GM23338 (cell line): ENCODE measurements around the gene RHOA.

Experiments
- CREB1 ChIP-seq: fragments of 250-450 bp; sonication (Bioruptor Pico); IDR thresholded peaks from 2 replicates; pipeline ENCODE4 v1.5.0; 2020; ENCODE audit warnings: low read depth, mild to moderate bottlenecking, moderate library complexity
- EZH2 ChIP-seq: fragments of 200-600 bp; sonication (generic); IDR thresholded peaks from one replicate; pipeline ENCODE4 v1.8.0; 2017; ENCODE audit warnings: antibody characterized with exemption, mild to moderate bottlenecking, low read depth; ENCODE audit not compliant: unreplicated experiment
- EZH2phosphoT487 ChIP-seq: fragments of 200-600 bp; sonication (generic); IDR thresholded peaks from one replicate; pipeline ENCODE4 v1.8.1; 2018; ENCODE audit warnings: antibody characterized with exemption; ENCODE audit not compliant: unreplicated experiment
- NANOG ChIP-seq: IDR thresholded peaks from 2 replicates; pipeline ENCODE4 v1.6.1; 2016; ENCODE audit warnings: antibody characterized with exemption, borderline replicate concordance
- POLR2AphosphoS5 ChIP-seq: IDR thresholded peaks from 2 replicates; pipeline ENCODE4 v1.6.1; 2016; ENCODE audit warnings: antibody characterized with exemption, low read depth
- STAT1 ChIP-seq: IDR thresholded peaks from one replicate; pipeline ENCODE4 v1.6.1; 2016; ENCODE audit warnings: antibody characterized with exemption; ENCODE audit not compliant: unreplicated experiment
- ZNF114 ChIP-seq: fragments of 250-450 bp; sonication (Bioruptor Pico); IDR thresholded peaks from 2 replicates; pipeline ENCODE4 v1.5.0; 2020; ENCODE audit warnings: mild to moderate bottlenecking, moderate library complexity
- ZNF331 ChIP-seq: fragments of 250-450 bp; sonication (Bioruptor Pico); IDR thresholded peaks from 2 replicates; pipeline ENCODE4 v1.5.0; 2020; ENCODE audit warnings: low read depth, mild to moderate bottlenecking, moderate library complexity
- TF ChIP-seq, protein P1 (sequence below), 2 experiments: fragments of 200-600 bp in 1 of 2; sonication (generic) in 1 of 2; conservative IDR thresholded peaks; 2 replicates each; pipeline versions ENCODE4 v1.5.1 to v1.6.1; 2016 to 2017; ENCODE audit warnings: antibody characterized with exemption in 2 of 2, low read depth in 2 of 2, mild to moderate bottlenecking in 2 of 2, moderate library complexity in 1 of 2
- TF ChIP-seq, protein P2 (sequence below): IDR thresholded peaks from one replicate; pipeline ENCODE4 v1.6.1; 2018; ENCODE audit warnings: antibody characterized with exemption; ENCODE audit not compliant: unreplicated experiment
- TF ChIP-seq, protein P3 (sequence below): IDR thresholded peaks from 2 replicates; pipeline ENCODE4 v1.6.1; 2016; ENCODE audit warnings: antibody characterized with exemption

DNA sequence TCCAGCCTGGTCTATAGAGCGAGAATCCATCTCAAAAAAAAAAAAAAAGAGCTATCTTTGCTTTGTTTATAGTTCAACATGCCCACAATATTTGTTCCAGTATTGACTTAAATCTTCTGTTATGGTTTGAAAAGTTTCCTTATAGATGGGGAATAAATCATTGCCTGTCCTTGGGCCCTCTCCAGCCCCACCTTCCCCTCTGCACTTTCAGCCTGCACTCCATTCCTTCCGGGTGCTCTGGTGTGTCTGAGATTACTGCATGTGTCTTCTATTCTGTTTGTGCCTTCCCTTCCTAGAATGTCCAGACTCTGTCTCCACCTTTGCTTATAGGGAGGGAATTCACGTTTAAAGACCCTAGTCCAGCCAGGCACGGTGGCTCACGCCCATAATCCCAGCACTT is 28.4 kb downstream of the RHOA start:
- TF ChIP-seq, protein P1, sequence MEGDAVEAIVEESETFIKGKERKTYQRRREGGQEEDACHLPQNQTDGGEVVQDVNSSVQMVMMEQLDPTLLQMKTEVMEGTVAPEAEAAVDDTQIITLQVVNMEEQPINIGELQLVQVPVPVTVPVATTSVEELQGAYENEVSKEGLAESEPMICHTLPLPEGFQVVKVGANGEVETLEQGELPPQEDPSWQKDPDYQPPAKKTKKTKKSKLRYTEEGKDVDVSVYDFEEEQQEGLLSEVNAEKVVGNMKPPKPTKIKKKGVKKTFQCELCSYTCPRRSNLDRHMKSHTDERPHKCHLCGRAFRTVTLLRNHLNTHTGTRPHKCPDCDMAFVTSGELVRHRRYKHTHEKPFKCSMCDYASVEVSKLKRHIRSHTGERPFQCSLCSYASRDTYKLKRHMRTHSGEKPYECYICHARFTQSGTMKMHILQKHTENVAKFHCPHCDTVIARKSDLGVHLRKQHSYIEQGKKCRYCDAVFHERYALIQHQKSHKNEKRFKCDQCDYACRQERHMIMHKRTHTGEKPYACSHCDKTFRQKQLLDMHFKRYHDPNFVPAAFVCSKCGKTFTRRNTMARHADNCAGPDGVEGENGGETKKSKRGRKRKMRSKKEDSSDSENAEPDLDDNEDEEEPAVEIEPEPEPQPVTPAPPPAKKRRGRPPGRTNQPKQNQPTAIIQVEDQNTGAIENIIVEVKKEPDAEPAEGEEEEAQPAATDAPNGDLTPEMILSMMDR (conservative IDR thresholded peaks at IDR 0.05; ENCODE audit: low read depth in 2 of 2), result no peak
- TF ChIP-seq EZH2phosphoT487 (no peak), EZH2 (no peak), CREB1 (no peak), POLR2AphosphoS5 (no peak), ZNF114 (CRISPR knock-in tag) (no peak), ZNF331 (no peak), NANOG (no peak), STAT1 (no peak)
- TF ChIP-seq, protein P2, sequence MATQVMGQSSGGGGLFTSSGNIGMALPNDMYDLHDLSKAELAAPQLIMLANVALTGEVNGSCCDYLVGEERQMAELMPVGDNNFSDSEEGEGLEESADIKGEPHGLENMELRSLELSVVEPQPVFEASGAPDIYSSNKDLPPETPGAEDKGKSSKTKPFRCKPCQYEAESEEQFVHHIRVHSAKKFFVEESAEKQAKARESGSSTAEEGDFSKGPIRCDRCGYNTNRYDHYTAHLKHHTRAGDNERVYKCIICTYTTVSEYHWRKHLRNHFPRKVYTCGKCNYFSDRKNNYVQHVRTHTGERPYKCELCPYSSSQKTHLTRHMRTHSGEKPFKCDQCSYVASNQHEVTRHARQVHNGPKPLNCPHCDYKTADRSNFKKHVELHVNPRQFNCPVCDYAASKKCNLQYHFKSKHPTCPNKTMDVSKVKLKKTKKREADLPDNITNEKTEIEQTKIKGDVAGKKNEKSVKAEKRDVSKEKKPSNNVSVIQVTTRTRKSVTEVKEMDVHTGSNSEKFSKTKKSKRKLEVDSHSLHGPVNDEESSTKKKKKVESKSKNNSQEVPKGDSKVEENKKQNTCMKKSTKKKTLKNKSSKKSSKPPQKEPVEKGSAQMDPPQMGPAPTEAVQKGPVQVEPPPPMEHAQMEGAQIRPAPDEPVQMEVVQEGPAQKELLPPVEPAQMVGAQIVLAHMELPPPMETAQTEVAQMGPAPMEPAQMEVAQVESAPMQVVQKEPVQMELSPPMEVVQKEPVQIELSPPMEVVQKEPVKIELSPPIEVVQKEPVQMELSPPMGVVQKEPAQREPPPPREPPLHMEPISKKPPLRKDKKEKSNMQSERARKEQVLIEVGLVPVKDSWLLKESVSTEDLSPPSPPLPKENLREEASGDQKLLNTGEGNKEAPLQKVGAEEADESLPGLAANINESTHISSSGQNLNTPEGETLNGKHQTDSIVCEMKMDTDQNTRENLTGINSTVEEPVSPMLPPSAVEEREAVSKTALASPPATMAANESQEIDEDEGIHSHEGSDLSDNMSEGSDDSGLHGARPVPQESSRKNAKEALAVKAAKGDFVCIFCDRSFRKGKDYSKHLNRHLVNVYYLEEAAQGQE, result no peak
- TF ChIP-seq, protein P3, sequence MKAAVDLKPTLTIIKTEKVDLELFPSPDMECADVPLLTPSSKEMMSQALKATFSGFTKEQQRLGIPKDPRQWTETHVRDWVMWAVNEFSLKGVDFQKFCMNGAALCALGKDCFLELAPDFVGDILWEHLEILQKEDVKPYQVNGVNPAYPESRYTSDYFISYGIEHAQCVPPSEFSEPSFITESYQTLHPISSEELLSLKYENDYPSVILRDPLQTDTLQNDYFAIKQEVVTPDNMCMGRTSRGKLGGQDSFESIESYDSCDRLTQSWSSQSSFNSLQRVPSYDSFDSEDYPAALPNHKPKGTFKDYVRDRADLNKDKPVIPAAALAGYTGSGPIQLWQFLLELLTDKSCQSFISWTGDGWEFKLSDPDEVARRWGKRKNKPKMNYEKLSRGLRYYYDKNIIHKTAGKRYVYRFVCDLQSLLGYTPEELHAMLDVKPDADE, result no peak
